A549 (cell line): ENCODE data around the gene AOAH. TPM values are rescaled to one million over a fixed set of nuclear protein-coding genes. Genes with fewer than 3 reads are reported as not detected.

Source experiments
- ATAC-seq, 2 experiments: fragments of 200-7000 bp in 1 of 2; fragments of >200 bp in 1 of 2; cut with Nextera tagmentation in 1 of 2; cut with Tn5 transposase in 1 of 2; 3 replicates each; pipeline versions ENCODE4 v1.8.0 to v1.9.1; 2018 to 2020; ENCODE audit warnings: mild to moderate bottlenecking in 1 of 2, moderate library complexity in 1 of 2
- CTCF ChIA-PET: fragments of 300-600 bp; sonication (Branson Sonifier 250); formaldehyde crosslinking; extraction: SDS; loops from one replicate; lab custom pipeline; 2021; ENCODE audit warnings: antibody characterized with exemption, inconsistent platforms; lab: Yijun Ruan, JAX
- POLR2A ChIA-PET: fragments of 350-600 bp; formaldehyde crosslinking; extraction: SDS; loops from one replicate; lab custom pipeline; 2021; ENCODE audit warnings: antibody characterized with exemption, inconsistent platforms; lab: Yijun Ruan, JAX
- DNase-seq, 2 experiments: peaks; one replicate each; pipeline versions ENCODE4 v3.0.0 to v3.0.0-alpha.2; 2011 to 2016; ENCODE audit warnings: low read depth in 1 of 2, low spot score in 1 of 2
- FAIRE-seq: peaks from 2 replicates; lab custom pipeline; 2011; peaks lifted over from hg19 to GRCh38; lab: Jason Lieb, UNC
- H3K27ac ChIP-seq, 2 experiments: fragments of >200 bp; sonication (Bioruptor Twin); formaldehyde crosslinking; 3 replicates each; pipeline ENCODE4 v1.5.1; 2016 to 2017
- H3K4me1 ChIP-seq: fragments of >200 bp; sonication (Bioruptor Twin); formaldehyde crosslinking; 3 replicates; pipeline ENCODE4 v1.6.1; 2016
- H3K4me2 ChIP-seq: fragments of >200 bp; sonication (Bioruptor Twin); formaldehyde crosslinking; 3 replicates; pipeline ENCODE4 v1.6.1; 2016
- H3K4me3 ChIP-seq: fragments of >200 bp; sonication (Bioruptor Twin); formaldehyde crosslinking; 3 replicates; pipeline ENCODE4 v1.5.1; 2016
- H3K9me3 ChIP-seq: fragments of >200 bp; sonication (Bioruptor Twin); formaldehyde crosslinking; 3 replicates; pipeline ENCODE4 v1.6.1; 2016
- BHLHE40 ChIP-seq: IDR thresholded peaks from 2 replicates; pipeline ENCODE4 v1.6.1; 2012; ENCODE audit warnings: low read depth, low read length, inconsistent platforms
- CHD2 ChIP-seq: fragments of 150-350 bp; IDR thresholded peaks from 2 replicates; pipeline ENCODE4 v1.6.1; 2014; ENCODE audit warnings: low read length; ENCODE audit not compliant: partially characterized antibody
- CHD4 ChIP-seq: fragments of 200-600 bp; sonication (generic); IDR thresholded peaks from 2 replicates; pipeline ENCODE4 v1.6.1; 2016; ENCODE audit warnings: antibody characterized with exemption, mild to moderate bottlenecking, borderline replicate concordance
- ESRRA ChIP-seq: fragments of 150-350 bp; IDR thresholded peaks from 2 replicates; pipeline ENCODE4 v1.6.1; 2014; ENCODE audit warnings: mild to moderate bottlenecking, low read length, borderline replicate concordance
- FOSB ChIP-seq: fragments of 250-450 bp; sonication (Bioruptor Pico); IDR thresholded peaks from 2 replicates; pipeline ENCODE4 v1.5.0; 2020; ENCODE audit warnings: mild to moderate bottlenecking, moderate library complexity
- HDAC2 ChIP-seq: fragments of 200-600 bp; sonication (generic); IDR thresholded peaks from 2 replicates; pipeline ENCODE4 v1.6.1; 2016
- HEYL ChIP-seq: fragments of 250-450 bp; sonication (Bioruptor Pico); IDR thresholded peaks from 2 replicates; pipeline ENCODE4 v1.8.0; 2021; ENCODE audit warnings: mild to moderate bottlenecking, moderate library complexity
- HOXA7 ChIP-seq: fragments of 250-450 bp; sonication (Bioruptor Pico); IDR thresholded peaks from 2 replicates; pipeline ENCODE4 v1.5.0; 2020; ENCODE audit warnings: mild to moderate bottlenecking, moderate library complexity
- JUNB ChIP-seq: fragments of >200 bp; sonication (Bioruptor Twin); formaldehyde crosslinking; IDR thresholded peaks from 2 replicates; pipeline ENCODE4 v1.6.1; 2016
- KDM5A ChIP-seq: fragments of 200-600 bp; sonication (generic); IDR thresholded peaks from 2 replicates; pipeline ENCODE4 v1.6.1; 2016; ENCODE audit warnings: antibody characterized with exemption, mild to moderate bottlenecking
- MAFK ChIP-seq: fragments of 450-650 bp; IDR thresholded peaks from 2 replicates; pipeline ENCODE4 v1.6.1; 2014; ENCODE audit not compliant: partially characterized antibody
- NFE2L2 ChIP-seq: fragments of 150-350 bp; conservative IDR thresholded peaks from 2 replicates; pipeline ENCODE4 v1.6.1; 2014; ENCODE audit warnings: low read length
- NPAS2 ChIP-seq: fragments of 250-450 bp; sonication (Bioruptor Pico); IDR thresholded peaks from 2 replicates; pipeline ENCODE4 v1.8.0; 2022; ENCODE audit warnings: mild to moderate bottlenecking, moderate library complexity, borderline replicate concordance
- NR3C1 ChIP-seq: fragments of >200 bp; sonication (Bioruptor Twin); formaldehyde crosslinking; IDR thresholded peaks from 3 replicates; pipeline ENCODE4 v1.6.1; 2017
- REST ChIP-seq: fragments of 200-600 bp; sonication (generic); IDR thresholded peaks from 2 replicates; pipeline ENCODE4 v1.6.1; 2016; ENCODE audit warnings: antibody characterized with exemption, mild to moderate bottlenecking, moderate library complexity
- RNF2 ChIP-seq: fragments of 200-600 bp; sonication (generic); IDR thresholded peaks from 2 replicates; pipeline ENCODE4 v1.6.1; 2016; ENCODE audit warnings: low read depth, mild to moderate bottlenecking, antibody characterized with exemption, moderate library complexity, borderline replicate concordance
- SREBF2 ChIP-seq: fragments of 450-650 bp; IDR thresholded peaks from 2 replicates; pipeline ENCODE4 v1.6.1; 2014; ENCODE audit warnings: mild to moderate bottlenecking, moderate library complexity
- TFCP2L1 ChIP-seq: fragments of 250-450 bp; sonication (Bioruptor Pico); IDR thresholded peaks from 2 replicates; pipeline ENCODE4 v1.5.0; 2021; ENCODE audit warnings: mild to moderate bottlenecking
- ZFP36 ChIP-seq: fragments of 450-650 bp; IDR thresholded peaks from 2 replicates; pipeline ENCODE4 v1.6.1; 2014; ENCODE audit warnings: borderline replicate concordance; ENCODE audit not compliant: partially characterized antibody
- ZSCAN20 ChIP-seq: fragments of 250-450 bp; sonication (Bioruptor Pico); IDR thresholded peaks from 2 replicates; pipeline ENCODE4 v1.8.0; 2022; ENCODE audit warnings: mild to moderate bottlenecking, moderate library complexity
- WGBS: methylation state at CpG from one replicate; pipeline ENCODE4 v1.1.6; 2017; ENCODE audit errors: missing lambda C conversion rate; 5-methylcytosine and 5-hydroxymethylcytosine counted together
- polyA plus RNA-seq, 4 experiments: library from polyadenylated mRNA; depleted of rRNA in 3 of 4; stranded (reverse); fragments of >200 nt; fragmentation: RNase III in 1 of 4; extraction: RNeasy Plus Mini Kit Qiagen cat#74134 plus additional on column Dnase treatment in 1 of 4; gene quantifications; 2 replicates in 3 of 4; 3 replicates in 1 of 4; pipeline ENCODE4 v1.2.3, GENCODE V29; 2011 to 2017
- TF ChIP-seq, protein P1 (sequence below): fragments of >200 bp; sonication (Bioruptor Twin); formaldehyde crosslinking; IDR thresholded peaks from 3 replicates; pipeline ENCODE4 v1.5.1; 2016
- TF ChIP-seq, protein P2 (sequence below): fragments of 450-650 bp; IDR thresholded peaks from 2 replicates; pipeline ENCODE4 v1.6.1; 2014; ENCODE audit warnings: antibody characterized with exemption

Gene AOAH
- polyA plus RNA-seq, 2 of the 4 experiments (the other 2 are of a cell fraction), result 0.09 TPM; not detected in 1

GRCh38 chr7:36589391-36589790 lies 134.9 kb downstream of the AOAH start:
- ATAC-seq, result no peak
- POLR2A ChIA-PET, result no interaction called here

DNA sequence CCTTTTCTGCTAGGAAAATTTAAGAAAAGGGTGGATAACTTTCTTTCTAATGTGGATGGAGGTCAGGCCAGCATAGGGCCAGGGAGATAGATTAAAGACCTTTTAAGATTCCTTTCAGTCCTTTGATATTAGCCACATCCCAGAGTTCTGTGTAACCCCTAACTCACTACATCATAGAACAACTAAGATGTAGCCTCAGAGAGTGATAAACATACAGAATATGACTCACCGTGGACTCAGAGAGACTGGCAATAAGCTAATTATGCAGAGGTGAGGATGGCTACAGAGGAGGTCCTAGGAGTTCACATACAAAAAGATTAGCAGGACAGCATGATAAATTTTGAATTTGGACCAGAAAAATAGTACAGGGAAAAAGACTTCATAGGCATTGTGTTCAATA lies 141.0 kb downstream of the AOAH start:
- WGBS, result 17% methylated on average over 1 of the region's 1 CpG
- Histone ChIP-seq H3K4me1 (no peaks in the 10 kb centered on the region), H3K4me3 (no peak overlapping the region), H3K4me2 (no peak overlapping the region), H3K9me3 (peaks cover 4% of the 10 kb centered on the region; the same call in 1 of the 3 replicates), H3K27ac (no peak overlapping the region)
- no peak for ATAC-seq
- no peak for FAIRE-seq
- CTCF ChIA-PET, result interaction anchor here (0.7 to 1.2 kb wide), 2 partner anchors 85 to 273 kb away, joined by 3 read pairs; no protein-coding TSS in a partner anchor
- DNase-seq, result no peak
- POLR2A ChIA-PET, result no interaction called here
- no peak for TF ChIP-seq ZFP36
- no peak for TF ChIP-seq MAFK
- TF ChIP-seq CHD2, result no peak
- TF ChIP-seq FOSB, result no peak
- TF ChIP-seq CHD4, result no peak
- TF ChIP-seq BHLHE40, result no peak
- TF ChIP-seq JUNB, result no peak
- TF ChIP-seq SREBF2, result no peak
- TF ChIP-seq HEYL (CRISPR knock-in tag), result no peak
- TF ChIP-seq HDAC2, result no peak
- no peak for TF ChIP-seq ZSCAN20 (CRISPR knock-in tag)
- no peak for TF ChIP-seq REST
- TF ChIP-seq NPAS2 (CRISPR knock-in tag), result no peak
- no peak for TF ChIP-seq HOXA7
- no peak for TF ChIP-seq KDM5A
- TF ChIP-seq NR3C1, result no peak

More at GRCh38 chr7:36589391-36589790, 134.9 kb downstream of the AOAH start:
- Histone ChIP-seq H3K4me1 (no peaks in the 10 kb centered on the region), H3K4me3 (no peak overlapping the region), H3K9me3 (no peaks in the 10 kb centered on the region), H3K27ac (no peak overlapping the region), H3K4me2 (no peak overlapping the region)
- no peak for DNase-seq
- no peak for FAIRE-seq
- WGBS, result 46% methylated on average over 3 of the region's 3 CpGs
- CTCF ChIA-PET, result interaction anchor here (1.0 kb wide), 1 partner anchor 19 kb away, joined by 4 read pairs; no protein-coding TSS in a partner anchor
- TF ChIP-seq NFE2L2, result no peak
- TF ChIP-seq TFCP2L1 (CRISPR knock-in tag), result no peak
- TF ChIP-seq, protein P1, sequence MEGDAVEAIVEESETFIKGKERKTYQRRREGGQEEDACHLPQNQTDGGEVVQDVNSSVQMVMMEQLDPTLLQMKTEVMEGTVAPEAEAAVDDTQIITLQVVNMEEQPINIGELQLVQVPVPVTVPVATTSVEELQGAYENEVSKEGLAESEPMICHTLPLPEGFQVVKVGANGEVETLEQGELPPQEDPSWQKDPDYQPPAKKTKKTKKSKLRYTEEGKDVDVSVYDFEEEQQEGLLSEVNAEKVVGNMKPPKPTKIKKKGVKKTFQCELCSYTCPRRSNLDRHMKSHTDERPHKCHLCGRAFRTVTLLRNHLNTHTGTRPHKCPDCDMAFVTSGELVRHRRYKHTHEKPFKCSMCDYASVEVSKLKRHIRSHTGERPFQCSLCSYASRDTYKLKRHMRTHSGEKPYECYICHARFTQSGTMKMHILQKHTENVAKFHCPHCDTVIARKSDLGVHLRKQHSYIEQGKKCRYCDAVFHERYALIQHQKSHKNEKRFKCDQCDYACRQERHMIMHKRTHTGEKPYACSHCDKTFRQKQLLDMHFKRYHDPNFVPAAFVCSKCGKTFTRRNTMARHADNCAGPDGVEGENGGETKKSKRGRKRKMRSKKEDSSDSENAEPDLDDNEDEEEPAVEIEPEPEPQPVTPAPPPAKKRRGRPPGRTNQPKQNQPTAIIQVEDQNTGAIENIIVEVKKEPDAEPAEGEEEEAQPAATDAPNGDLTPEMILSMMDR, result no peak
- TF ChIP-seq, protein P2, sequence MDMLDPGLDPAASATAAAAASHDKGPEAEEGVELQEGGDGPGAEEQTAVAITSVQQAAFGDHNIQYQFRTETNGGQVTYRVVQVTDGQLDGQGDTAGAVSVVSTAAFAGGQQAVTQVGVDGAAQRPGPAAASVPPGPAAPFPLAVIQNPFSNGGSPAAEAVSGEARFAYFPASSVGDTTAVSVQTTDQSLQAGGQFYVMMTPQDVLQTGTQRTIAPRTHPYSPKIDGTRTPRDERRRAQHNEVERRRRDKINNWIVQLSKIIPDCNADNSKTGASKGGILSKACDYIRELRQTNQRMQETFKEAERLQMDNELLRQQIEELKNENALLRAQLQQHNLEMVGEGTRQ, result no peak
- no peak for TF ChIP-seq ESRRA
- TF ChIP-seq HEYL (CRISPR knock-in tag), result no peak
- no peak for TF ChIP-seq REST
- no peak for TF ChIP-seq RNF2
- no peak for TF ChIP-seq NR3C1
